Measurements from ENCODE around the gene PPFIA2.

Gene PPFIA2

DNA sequence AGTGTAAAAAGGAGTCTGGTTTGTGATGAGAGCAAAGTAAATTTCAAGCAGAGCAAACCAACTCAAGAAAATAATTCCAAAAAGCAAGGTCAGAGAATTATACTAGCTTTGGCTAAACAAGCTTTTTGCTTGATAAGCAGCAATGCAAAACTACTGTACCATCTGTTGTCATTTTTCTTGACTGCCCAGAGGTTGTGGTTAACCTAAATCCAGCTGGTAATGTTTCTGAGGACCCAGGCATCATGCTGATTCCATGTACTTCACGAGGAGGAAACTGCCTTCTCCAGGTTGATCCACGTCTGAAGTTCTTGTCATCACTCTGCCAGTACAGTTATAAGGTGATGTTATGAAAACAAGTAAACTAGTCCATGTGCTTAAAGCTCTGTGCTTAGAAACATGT lies 496.1 kb downstream of the PPFIA2 start:
- H3K27ac ChIP-seq (ENCODE audit: insufficient read depth, low read length, poor library complexity, severe bottlenecking), result no peak overlapping the region
- H3K27me3 ChIP-seq (replicated peaks; ENCODE audit: control insufficient read depth, insufficient read depth, low read length, poor library complexity, severe bottlenecking), result no peaks in the 10 kb centered on the region
- no peaks in the 10 kb centered on the region for H3K9me3 ChIP-seq (ENCODE audit: control insufficient read depth, low read length)
- H3K36me3 ChIP-seq (ENCODE audit: control insufficient read depth, insufficient read depth, low read length), result no peaks in the 10 kb centered on the region
- no peak for DNase-seq
- no peaks in the 10 kb centered on the region for H3K4me1 ChIP-seq (ENCODE audit: control insufficient read depth, insufficient read depth, low read length, poor library complexity, severe bottlenecking)
- no peak overlapping the region for H3K4me3 ChIP-seq (ENCODE audit: insufficient read depth, low read depth, low read length, poor library complexity, severe bottlenecking)

DNA sequence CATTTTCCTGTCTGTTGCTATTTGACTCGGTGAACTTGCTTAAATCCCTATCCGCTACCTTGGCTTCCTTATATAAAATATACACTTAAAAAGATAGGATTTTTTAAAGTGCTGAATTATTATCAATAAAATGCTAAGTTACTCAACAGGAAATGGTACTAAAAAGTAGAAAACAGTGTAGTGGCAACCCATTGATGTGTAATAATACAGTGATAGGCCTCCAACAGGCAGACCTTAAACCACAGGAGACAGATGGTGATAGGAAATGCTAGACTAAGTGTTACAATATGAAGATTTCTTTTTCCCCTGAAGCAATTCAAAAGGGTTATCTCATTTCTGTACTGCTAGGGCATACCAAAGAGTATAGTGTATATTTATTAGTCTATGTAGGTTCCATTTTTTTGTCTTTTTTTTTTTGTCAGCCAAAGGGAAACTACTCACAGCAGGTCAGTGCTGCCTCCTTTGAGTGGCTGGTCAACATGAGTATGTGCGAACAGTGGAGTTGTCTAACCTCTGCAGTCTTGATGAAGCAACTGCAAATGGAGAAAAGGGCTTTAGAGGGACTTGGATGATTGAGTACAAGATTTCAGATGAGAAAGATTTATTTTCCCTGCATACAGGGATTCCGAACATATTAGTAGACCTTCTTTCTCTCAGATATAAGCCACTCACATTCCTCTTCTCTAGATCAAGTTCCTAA lies 497.5 kb downstream of the PPFIA2 start:
- no peak overlapping the region for H3K4me3 ChIP-seq (ENCODE audit: insufficient read depth, low read depth, low read length, poor library complexity, severe bottlenecking)
- no peak overlapping the region for H3K27ac ChIP-seq (ENCODE audit: insufficient read depth, low read length, poor library complexity, severe bottlenecking)
- no peak for DNase-seq
- H3K36me3 ChIP-seq (ENCODE audit: control insufficient read depth, insufficient read depth, low read length), result no peaks in the 10 kb centered on the region
- no peaks in the 10 kb centered on the region for H3K27me3 ChIP-seq (replicated peaks; ENCODE audit: control insufficient read depth, insufficient read depth, low read length, poor library complexity, severe bottlenecking)
- H3K9me3 ChIP-seq (ENCODE audit: control insufficient read depth, low read length), result no peaks in the 10 kb centered on the region
- no peaks in the 10 kb centered on the region for H3K4me1 ChIP-seq (ENCODE audit: control insufficient read depth, insufficient read depth, low read length, poor library complexity, severe bottlenecking)

DNA sequence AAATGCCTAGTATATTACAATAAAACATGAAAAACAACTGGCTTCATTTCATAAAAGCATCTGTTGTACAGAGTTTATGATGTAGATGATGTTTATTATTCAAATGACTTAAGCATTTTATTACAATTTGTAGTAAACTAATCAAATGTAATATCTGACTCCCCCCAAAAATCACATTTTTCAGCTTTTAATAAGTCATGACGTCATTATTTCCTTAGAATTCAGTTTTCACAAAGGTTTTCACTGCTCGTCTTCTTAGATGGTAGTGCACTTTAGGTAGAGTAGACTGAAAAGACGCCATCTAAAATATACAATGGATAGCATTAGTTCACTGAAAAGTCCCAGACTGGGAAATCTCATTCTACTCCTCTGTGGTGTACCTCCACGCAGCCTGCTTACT lies 499.8 kb downstream of the PPFIA2 start:
- H3K36me3 ChIP-seq (ENCODE audit: control insufficient read depth, insufficient read depth, low read length), result no peaks in the 10 kb centered on the region
- H3K27ac ChIP-seq (ENCODE audit: insufficient read depth, low read length, poor library complexity, severe bottlenecking), result no peak overlapping the region
- H3K4me3 ChIP-seq (ENCODE audit: insufficient read depth, low read depth, low read length, poor library complexity, severe bottlenecking), result no peak overlapping the region
- H3K4me1 ChIP-seq (ENCODE audit: control insufficient read depth, insufficient read depth, low read length, poor library complexity, severe bottlenecking), result no peaks in the 10 kb centered on the region
- no peaks in the 10 kb centered on the region for H3K9me3 ChIP-seq (ENCODE audit: control insufficient read depth, low read length)
- no peak for DNase-seq
- no peaks in the 10 kb centered on the region for H3K27me3 ChIP-seq (replicated peaks; ENCODE audit: control insufficient read depth, insufficient read depth, low read length, poor library complexity, severe bottlenecking)

GRCh38 chr12:81257947-81258551 lies 501.1 kb downstream of the PPFIA2 start:
- no peak for DNase-seq
- Histone ChIP-seq H3K27ac (ENCODE audit: insufficient read depth, low read length, poor library complexity, severe bottlenecking) (no peak overlapping the region), H3K9me3 (ENCODE audit: control insufficient read depth, low read length) (no peaks in the 10 kb centered on the region), H3K36me3 (ENCODE audit: control insufficient read depth, insufficient read depth, low read length) (no peaks in the 10 kb centered on the region), H3K4me1 (ENCODE audit: control insufficient read depth, insufficient read depth, low read length, poor library complexity, severe bottlenecking) (no peaks in the 10 kb centered on the region), H3K4me3 (ENCODE audit: insufficient read depth, low read depth, low read length, poor library complexity, severe bottlenecking) (no peak overlapping the region), H3K27me3 (replicated peaks; ENCODE audit: control insufficient read depth, insufficient read depth, low read length, poor library complexity, severe bottlenecking) (no peaks in the 10 kb centered on the region)

GRCh38 chr12:81255947-81256346 lies 503.2 kb downstream of the PPFIA2 start:
- Histone ChIP-seq H3K36me3 (ENCODE audit: control insufficient read depth, insufficient read depth, low read length) (no peaks in the 10 kb centered on the region), H3K4me3 (ENCODE audit: insufficient read depth, low read depth, low read length, poor library complexity, severe bottlenecking) (no peak overlapping the region), H3K27me3 (replicated peaks; ENCODE audit: control insufficient read depth, insufficient read depth, low read length, poor library complexity, severe bottlenecking) (no peaks in the 10 kb centered on the region), H3K9me3 (ENCODE audit: control insufficient read depth, low read length) (no peaks in the 10 kb centered on the region), H3K27ac (ENCODE audit: insufficient read depth, low read length, poor library complexity, severe bottlenecking) (no peak overlapping the region), H3K4me1 (ENCODE audit: control insufficient read depth, insufficient read depth, low read length, poor library complexity, severe bottlenecking) (no peaks in the 10 kb centered on the region)
- no peak for DNase-seq

GRCh38 chr12:81255456-81255855 lies 503.7 kb downstream of the PPFIA2 start:
- Histone ChIP-seq H3K4me3 (ENCODE audit: insufficient read depth, low read depth, low read length, poor library complexity, severe bottlenecking) (no peak overlapping the region), H3K36me3 (ENCODE audit: control insufficient read depth, insufficient read depth, low read length) (no peaks in the 10 kb centered on the region), H3K27ac (ENCODE audit: insufficient read depth, low read length, poor library complexity, severe bottlenecking) (no peak overlapping the region), H3K27me3 (replicated peaks; ENCODE audit: control insufficient read depth, insufficient read depth, low read length, poor library complexity, severe bottlenecking) (no peaks in the 10 kb centered on the region), H3K9me3 (ENCODE audit: control insufficient read depth, low read length) (no peaks in the 10 kb centered on the region), H3K4me1 (ENCODE audit: control insufficient read depth, insufficient read depth, low read length, poor library complexity, severe bottlenecking) (no peaks in the 10 kb centered on the region)
- no peak for DNase-seq

GRCh38 chr12:81253360-81253759 lies 505.8 kb downstream of the PPFIA2 start:
- DNase-seq, result no peak
- Histone ChIP-seq H3K4me1 (ENCODE audit: control insufficient read depth, insufficient read depth, low read length, poor library complexity, severe bottlenecking) (no peaks in the 10 kb centered on the region), H3K27ac (ENCODE audit: insufficient read depth, low read length, poor library complexity, severe bottlenecking) (no peak overlapping the region), H3K4me3 (ENCODE audit: insufficient read depth, low read depth, low read length, poor library complexity, severe bottlenecking) (no peak overlapping the region), H3K27me3 (replicated peaks; ENCODE audit: control insufficient read depth, insufficient read depth, low read length, poor library complexity, severe bottlenecking) (no peaks in the 10 kb centered on the region), H3K36me3 (ENCODE audit: control insufficient read depth, insufficient read depth, low read length) (no peaks in the 10 kb centered on the region), H3K9me3 (ENCODE audit: control insufficient read depth, low read length) (no peaks in the 10 kb centered on the region)

DNA sequence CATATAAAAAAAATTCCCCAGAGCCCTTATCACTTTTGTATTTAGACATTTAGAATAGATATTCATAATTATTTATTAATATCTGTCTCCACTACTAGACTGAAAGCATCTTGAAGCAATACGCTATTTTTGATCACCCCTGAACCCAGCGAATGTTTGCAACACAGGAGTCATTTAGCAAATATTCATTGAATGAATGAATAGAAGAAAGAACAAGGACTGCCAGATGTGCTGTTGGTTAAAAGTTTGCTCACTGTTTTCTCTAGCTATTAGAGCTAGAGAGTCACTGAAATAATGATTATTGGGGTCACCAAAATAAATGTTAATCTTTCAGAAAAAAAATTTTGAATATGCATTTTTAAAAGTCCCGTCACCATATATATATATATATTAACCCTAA lies 506.9 kb downstream of the PPFIA2 start:
- H3K4me1 ChIP-seq (ENCODE audit: control insufficient read depth, insufficient read depth, low read length, poor library complexity, severe bottlenecking), result no peaks in the 10 kb centered on the region
- no peak overlapping the region for H3K27ac ChIP-seq (ENCODE audit: insufficient read depth, low read length, poor library complexity, severe bottlenecking)
- H3K9me3 ChIP-seq (ENCODE audit: control insufficient read depth, low read length), result no peaks in the 10 kb centered on the region
- no peak for DNase-seq
- no peaks in the 10 kb centered on the region for H3K36me3 ChIP-seq (ENCODE audit: control insufficient read depth, insufficient read depth, low read length)
- no peak overlapping the region for H3K4me3 ChIP-seq (ENCODE audit: insufficient read depth, low read depth, low read length, poor library complexity, severe bottlenecking)
- H3K27me3 ChIP-seq (replicated peaks; ENCODE audit: control insufficient read depth, insufficient read depth, low read length, poor library complexity, severe bottlenecking), result no peaks in the 10 kb centered on the region

GRCh38 chr12:81249976-81250375 lies 509.2 kb downstream of the PPFIA2 start:
- H3K4me1 ChIP-seq (ENCODE audit: control insufficient read depth, insufficient read depth, low read length, poor library complexity, severe bottlenecking), result no peaks in the 10 kb centered on the region
- DNase-seq, result no peak
- H3K9me3 ChIP-seq (ENCODE audit: control insufficient read depth, low read length), result no peaks in the 10 kb centered on the region
- no peak overlapping the region for H3K4me3 ChIP-seq (ENCODE audit: insufficient read depth, low read depth, low read length, poor library complexity, severe bottlenecking)
- H3K27ac ChIP-seq (ENCODE audit: insufficient read depth, low read length, poor library complexity, severe bottlenecking), result no peak overlapping the region
- H3K27me3 ChIP-seq (replicated peaks; ENCODE audit: control insufficient read depth, insufficient read depth, low read length, poor library complexity, severe bottlenecking), result no peaks in the 10 kb centered on the region
- H3K36me3 ChIP-seq (ENCODE audit: control insufficient read depth, insufficient read depth, low read length), result no peaks in the 10 kb centered on the region

DNA sequence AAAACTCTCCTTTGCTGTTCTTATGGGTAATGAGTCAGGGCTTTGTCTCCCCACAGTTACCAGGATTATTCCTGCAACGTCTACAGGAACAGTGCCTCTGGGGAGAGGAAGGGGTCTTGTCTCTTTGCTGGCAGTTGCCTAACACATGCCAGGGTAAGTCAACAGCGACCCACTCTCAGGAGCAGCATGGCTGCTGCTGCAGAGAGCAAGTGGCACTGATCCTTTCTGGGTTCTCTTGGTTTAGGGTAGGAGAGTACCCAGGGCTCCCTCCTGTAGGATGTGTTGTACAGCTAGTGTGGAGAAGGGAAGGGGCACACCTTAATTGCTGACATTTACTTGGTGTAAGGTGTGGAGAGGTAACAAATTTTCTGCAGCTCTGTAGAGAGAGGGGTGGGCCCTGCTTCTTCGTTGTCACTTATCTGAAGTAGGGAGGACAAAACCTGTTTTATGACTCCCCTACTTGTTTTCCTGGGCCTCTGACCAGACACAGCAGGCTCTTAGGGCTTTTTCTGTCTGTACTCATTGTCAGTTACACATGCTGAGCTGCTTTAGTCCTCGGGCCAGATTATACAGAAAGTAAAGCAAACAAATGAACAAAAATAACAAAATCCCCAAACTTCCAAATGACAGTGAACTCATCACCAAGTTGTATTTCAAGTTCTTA lies 513.1 kb downstream of the PPFIA2 start:
- H3K27ac ChIP-seq (ENCODE audit: insufficient read depth, low read length, poor library complexity, severe bottlenecking), result no peak overlapping the region
- no peaks in the 10 kb centered on the region for H3K36me3 ChIP-seq (ENCODE audit: control insufficient read depth, insufficient read depth, low read length)
- no peak overlapping the region for H3K4me3 ChIP-seq (ENCODE audit: insufficient read depth, low read depth, low read length, poor library complexity, severe bottlenecking)
- no peak for DNase-seq
- H3K4me1 ChIP-seq (ENCODE audit: control insufficient read depth, insufficient read depth, low read length, poor library complexity, severe bottlenecking), result no peaks in the 10 kb centered on the region
- no peaks in the 10 kb centered on the region for H3K27me3 ChIP-seq (replicated peaks; ENCODE audit: control insufficient read depth, insufficient read depth, low read length, poor library complexity, severe bottlenecking)
- no peaks in the 10 kb centered on the region for H3K9me3 ChIP-seq (ENCODE audit: control insufficient read depth, low read length)

All from effector memory CD4-positive, alpha-beta T cell (primary cell).